ENCODE data around the gene CTTNBP2. TPM values are rescaled to one million over a fixed set of nuclear protein-coding genes. Genes with fewer than 3 reads are reported as not detected.

CTTNBP2 gene
- 10 to 100 TPM; 11.7 to 12.7 TPM for polyA plus RNA-seq

- WGBS, 2 donors = 2 to 3% methylated on average over 82 to 87 of the region's 87 CpGs
- Histone ChIP-seq H3K27me3 (ENCODE audit: control insufficient read depth in 1 of 2, insufficient read depth in 2 of 2, low read length in 2 of 2) (no peaks in the 10 kb centered on the region), H3K27ac (ENCODE audit: low read depth in 2 of 2, low read length in 1 of 2) (peak within 1 kb of the TSS; percentile 56 to 71), H3K4me1 (ENCODE audit: control insufficient read depth in 2 of 2, insufficient read depth in 2 of 2, low read length in 1 of 2) (peaks cover 0 to 2% of the 10 kb centered on the region in 2 donors), H3K4me3 (ENCODE audit: low read depth in 1 of 2, low read length in 2 of 2) (peak within 1 kb of the TSS; percentile 65 to 79), H3K36me3 (ENCODE audit: control insufficient read depth in 2 of 2, insufficient read depth in 2 of 2, low read length in 1 of 2) (no peaks in the 10 kb centered on the region), H3K9me3 (ENCODE audit: control insufficient read depth in 2 of 2, insufficient read depth in 1 of 2, low read depth in 1 of 2, low read length in 1 of 2) (no peaks in the 10 kb centered on the region)
Observed at GRCh38 chr7:117873310-117874190, at the start of gene CTTNBP2. CTTNBP2 (minus strand) TSS chr7:117873441; CDS start chr7:117873415, 26 bp downstream.

GRCh38 chr7:117916309-117916708 is 43.1 kb upstream of the CTTNBP2 start:
- Histone ChIP-seq H3K27ac (ENCODE audit: low read depth in 2 of 2, low read length in 1 of 2) (no peak overlapping the region), H3K27me3 (ENCODE audit: control insufficient read depth in 1 of 2, insufficient read depth in 2 of 2, low read length in 2 of 2) (no peaks in the 10 kb centered on the region), H3K4me1 (ENCODE audit: control insufficient read depth in 2 of 2, insufficient read depth in 2 of 2, low read length in 1 of 2) (no peaks in the 10 kb centered on the region), H3K36me3 (ENCODE audit: control insufficient read depth in 2 of 2, insufficient read depth in 2 of 2, low read length in 1 of 2) (no peaks in the 10 kb centered on the region), H3K4me3 (ENCODE audit: low read depth in 1 of 2, low read length in 2 of 2) (no peak overlapping the region), H3K9me3 (ENCODE audit: control insufficient read depth in 2 of 2, insufficient read depth in 1 of 2, low read depth in 1 of 2, low read length in 1 of 2) (no peaks in the 10 kb centered on the region)
- WGBS, 2 donors = 91 to 94% methylated on average over 2 of the region's 2 CpGs

GRCh38 chr7:117912421-117912820 is 39.2 kb upstream of the CTTNBP2 start:
- no peak overlapping the region for H3K27ac ChIP-seq (ENCODE audit: low read depth in 2 of 2, low read length in 1 of 2)
- H3K9me3 ChIP-seq (ENCODE audit: control insufficient read depth in 2 of 2, insufficient read depth in 1 of 2, low read depth in 1 of 2, low read length in 1 of 2) = no peaks in the 10 kb centered on the region
- no peaks in the 10 kb centered on the region for H3K36me3 ChIP-seq (ENCODE audit: control insufficient read depth in 2 of 2, insufficient read depth in 2 of 2, low read length in 1 of 2)
- no peaks in the 10 kb centered on the region for H3K4me1 ChIP-seq (ENCODE audit: control insufficient read depth in 2 of 2, insufficient read depth in 2 of 2, low read length in 1 of 2)
- H3K27me3 ChIP-seq (ENCODE audit: control insufficient read depth in 1 of 2, insufficient read depth in 2 of 2, low read length in 2 of 2) = no peaks in the 10 kb centered on the region
- no peak overlapping the region for H3K4me3 ChIP-seq (ENCODE audit: low read depth in 1 of 2, low read length in 2 of 2)
- WGBS, 2 donors = 83% methylated on average over 2 of the region's 2 CpGs

- no peak overlapping the region for H3K4me3 ChIP-seq (ENCODE audit: low read depth in 1 of 2, low read length in 2 of 2)
- no peaks in the 10 kb centered on the region for H3K27me3 ChIP-seq (ENCODE audit: control insufficient read depth in 1 of 2, insufficient read depth in 2 of 2, low read length in 2 of 2)
- H3K9me3 ChIP-seq (ENCODE audit: control insufficient read depth in 2 of 2, insufficient read depth in 1 of 2, low read depth in 1 of 2, low read length in 1 of 2) = no peaks in the 10 kb centered on the region
- no peaks in the 10 kb centered on the region for H3K36me3 ChIP-seq (ENCODE audit: control insufficient read depth in 2 of 2, insufficient read depth in 2 of 2, low read length in 1 of 2)
- no peaks in the 10 kb centered on the region for H3K4me1 ChIP-seq (ENCODE audit: control insufficient read depth in 2 of 2, insufficient read depth in 2 of 2, low read length in 1 of 2)
- no peak overlapping the region for H3K27ac ChIP-seq (ENCODE audit: low read depth in 2 of 2, low read length in 1 of 2)
- WGBS, 2 donors = 76 to 85% methylated on average over 3 of the region's 3 CpGs
Observed at GRCh38 chr7:117908031-117908795, 35.0 kb upstream of the CTTNBP2 start.

- no peak overlapping the region for H3K27ac ChIP-seq (ENCODE audit: low read depth in 2 of 2, low read length in 1 of 2)
- 78 to 82% methylated on average over 4 of the region's 4 CpGs for WGBS, 2 donors
- H3K4me1 ChIP-seq (ENCODE audit: control insufficient read depth in 2 of 2, insufficient read depth in 2 of 2, low read length in 1 of 2) = no peaks in the 10 kb centered on the region
- H3K9me3 ChIP-seq (ENCODE audit: control insufficient read depth in 2 of 2, insufficient read depth in 1 of 2, low read depth in 1 of 2, low read length in 1 of 2) = no peaks in the 10 kb centered on the region
- no peaks in the 10 kb centered on the region for H3K27me3 ChIP-seq (ENCODE audit: control insufficient read depth in 1 of 2, insufficient read depth in 2 of 2, low read length in 2 of 2)
- no peak overlapping the region for H3K4me3 ChIP-seq (ENCODE audit: low read depth in 1 of 2, low read length in 2 of 2)
- H3K36me3 ChIP-seq (ENCODE audit: control insufficient read depth in 2 of 2, insufficient read depth in 2 of 2, low read length in 1 of 2) = no peaks in the 10 kb centered on the region
Observed at GRCh38 chr7:117907049-117907640, 33.9 kb upstream of the CTTNBP2 start.

- Histone ChIP-seq H3K27ac (ENCODE audit: low read depth in 2 of 2, low read length in 1 of 2) (no peak overlapping the region), H3K36me3 (ENCODE audit: control insufficient read depth in 2 of 2, insufficient read depth in 2 of 2, low read length in 1 of 2) (no peaks in the 10 kb centered on the region), H3K27me3 (ENCODE audit: control insufficient read depth in 1 of 2, insufficient read depth in 2 of 2, low read length in 2 of 2) (no peaks in the 10 kb centered on the region), H3K9me3 (ENCODE audit: control insufficient read depth in 2 of 2, insufficient read depth in 1 of 2, low read depth in 1 of 2, low read length in 1 of 2) (peaks cover 0 to 2% of the 10 kb centered on the region in 2 donors), H3K4me3 (ENCODE audit: low read depth in 1 of 2, low read length in 2 of 2) (no peak overlapping the region), H3K4me1 (ENCODE audit: control insufficient read depth in 2 of 2, insufficient read depth in 2 of 2, low read length in 1 of 2) (no peaks in the 10 kb centered on the region)
- 81 to 88% methylated on average over 5 of the region's 5 CpGs for WGBS, 2 donors
Observed at GRCh38 chr7:117902314-117902889, 29.2 kb upstream of the CTTNBP2 start.

- 84 to 87% methylated on average over 5 of the region's 5 CpGs for WGBS, 2 donors
- Histone ChIP-seq H3K36me3 (ENCODE audit: control insufficient read depth in 2 of 2, insufficient read depth in 2 of 2, low read length in 1 of 2) (no peaks in the 10 kb centered on the region), H3K4me1 (ENCODE audit: control insufficient read depth in 2 of 2, insufficient read depth in 2 of 2, low read length in 1 of 2) (no peaks in the 10 kb centered on the region), H3K4me3 (ENCODE audit: low read depth in 1 of 2, low read length in 2 of 2) (no peak overlapping the region), H3K9me3 (ENCODE audit: control insufficient read depth in 2 of 2, insufficient read depth in 1 of 2, low read depth in 1 of 2, low read length in 1 of 2) (peaks cover 0 to 2% of the 10 kb centered on the region in 2 donors), H3K27me3 (ENCODE audit: control insufficient read depth in 1 of 2, insufficient read depth in 2 of 2, low read length in 2 of 2) (no peaks in the 10 kb centered on the region), H3K27ac (ENCODE audit: low read depth in 2 of 2, low read length in 1 of 2) (no peak overlapping the region)
Observed at GRCh38 chr7:117901089-117901797, 28.0 kb upstream of the CTTNBP2 start.

GRCh38 chr7:117896339-117896738 is 23.1 kb upstream of the CTTNBP2 start:
- no peaks in the 10 kb centered on the region for H3K36me3 ChIP-seq (ENCODE audit: control insufficient read depth in 2 of 2, insufficient read depth in 2 of 2, low read length in 1 of 2)
- H3K4me1 ChIP-seq (ENCODE audit: control insufficient read depth in 2 of 2, insufficient read depth in 2 of 2, low read length in 1 of 2) = peaks cover 0 to 2% of the 10 kb centered on the region in 2 donors
- H3K27me3 ChIP-seq (ENCODE audit: control insufficient read depth in 1 of 2, insufficient read depth in 2 of 2, low read length in 2 of 2) = no peaks in the 10 kb centered on the region
- peaks cover 0 to 2% of the 10 kb centered on the region in 2 donors for H3K9me3 ChIP-seq (ENCODE audit: control insufficient read depth in 2 of 2, insufficient read depth in 1 of 2, low read depth in 1 of 2, low read length in 1 of 2)
- no peak overlapping the region for H3K4me3 ChIP-seq (ENCODE audit: low read depth in 1 of 2, low read length in 2 of 2)
- H3K27ac ChIP-seq (ENCODE audit: low read depth in 2 of 2, low read length in 1 of 2) = peak overlapping the region in 1 of 2 donors; percentile 24

GRCh38 chr7:117895276-117895675 is 22.0 kb upstream of the CTTNBP2 start:
- Histone ChIP-seq H3K27me3 (ENCODE audit: control insufficient read depth in 1 of 2, insufficient read depth in 2 of 2, low read length in 2 of 2) (no peaks in the 10 kb centered on the region), H3K4me1 (ENCODE audit: control insufficient read depth in 2 of 2, insufficient read depth in 2 of 2, low read length in 1 of 2) (peaks cover 0 to 2% of the 10 kb centered on the region in 2 donors), H3K36me3 (ENCODE audit: control insufficient read depth in 2 of 2, insufficient read depth in 2 of 2, low read length in 1 of 2) (no peaks in the 10 kb centered on the region), H3K27ac (ENCODE audit: low read depth in 2 of 2, low read length in 1 of 2) (peak overlapping the region in 1 of 2 donors; percentile 30), H3K9me3 (ENCODE audit: control insufficient read depth in 2 of 2, insufficient read depth in 1 of 2, low read depth in 1 of 2, low read length in 1 of 2) (peaks cover 0 to 2% of the 10 kb centered on the region in 2 donors), H3K4me3 (ENCODE audit: low read depth in 1 of 2, low read length in 2 of 2) (no peak overlapping the region)
- WGBS, 2 donors = 52 to 64% methylated on average over 3 of the region's 3 CpGs

Data from esophagus (tissue), 2 donors.